Measurements from ENCODE around the gene ASL. TPM values are rescaled to one million over a fixed set of nuclear protein-coding genes. Genes with fewer than 3 reads are reported as not detected.
"Not testable (repeated sequence)": the region's sequence is repeated elsewhere in the genome, so short reads cannot be mapped to it uniquely, and the experiment has no call there.

The ASL gene
- total and polyA plus RNA-seq, 7 donors = 3.3 to 32.9 (median 6.5) TPM

- Histone ChIP-seq H3K4me3 (no peak overlapping the region), H3K36me3 (ENCODE audit: insufficient read depth in 1 of 2, low read depth in 1 of 2) (no peaks in the 10 kb centered on the region), H3K27ac (no peak overlapping the region), H3K9me3 (no peaks in the 10 kb centered on the region), H3K4me1 (no peaks in the 10 kb centered on the region), H3K27me3 (ENCODE audit: insufficient read depth in 3 of 3, low read length in 2 of 3) (peaks cover 0 to 5% (median 4%) of the 10 kb centered on the region in 3 donors)
- intact Hi-C loops (cut with DNase I) = no loop called here
- DNase-seq (no peak), ATAC-seq (no peak)
- no peak for TF ChIP-seq CTCF (IDR thresholded peaks at IDR 0.05)
- WGBS, 3 donors = no CpG with 5 or more reads among the region's 2 CpGs
These were observed 23.6 kb downstream of the ASL start for GRCh38 chr7:66099232-66099550.

DNA sequence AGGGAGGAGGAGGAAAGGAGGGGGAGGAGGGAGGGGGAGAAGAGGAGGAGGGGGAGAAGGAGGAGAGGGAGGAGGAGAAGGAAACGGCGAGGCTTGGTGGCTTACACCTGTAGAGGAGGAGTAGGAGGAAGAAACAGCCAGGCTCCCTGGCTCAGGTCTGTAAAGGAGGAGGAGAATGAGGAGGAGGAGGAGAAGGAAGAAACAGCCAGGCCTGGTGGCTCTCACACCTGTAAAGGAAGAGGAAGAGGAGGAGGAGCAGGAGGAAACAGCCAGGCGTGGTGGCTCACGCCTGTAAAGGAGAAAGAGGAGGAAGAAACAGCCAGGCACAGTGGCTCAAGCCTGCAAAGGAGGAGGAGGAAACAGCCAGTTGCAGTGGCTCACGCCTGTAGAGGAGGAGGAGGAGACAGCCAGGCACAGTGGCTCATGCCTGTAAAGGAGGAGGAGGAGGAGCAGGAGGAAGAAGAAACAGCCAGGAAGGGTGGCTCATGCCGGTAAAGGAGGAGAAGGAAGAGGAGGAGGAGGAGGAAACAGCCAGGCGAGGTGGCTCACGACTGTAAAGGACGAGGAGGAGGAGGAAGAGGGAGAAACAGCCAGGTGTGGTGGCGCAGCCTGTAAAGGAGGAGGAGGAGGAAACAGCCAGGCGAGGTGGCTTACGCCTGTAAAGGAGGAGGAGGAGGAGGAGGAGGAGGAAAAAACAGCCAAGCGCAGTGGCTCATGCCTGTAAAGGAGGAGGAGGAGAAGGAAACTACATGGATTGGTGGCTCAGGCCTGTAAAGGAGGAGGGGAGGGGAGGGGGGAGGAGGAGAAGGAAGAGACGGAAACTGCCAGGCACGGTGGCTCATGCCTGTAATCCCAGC, 24.2 kb downstream of the ASL start:
- peak overlapping the region; percentile 46 for H3K4me3 ChIP-seq
- intact Hi-C loops (cut with DNase I) = no loop called here
- no peaks in the 10 kb centered on the region for H3K9me3 ChIP-seq
- no peak for TF ChIP-seq CTCF (IDR thresholded peaks at IDR 0.05)
- DNase-seq (peak; percentile 55 to 64), ATAC-seq (peak in 3 of 4 donors; percentile 70 to 80 (median 71))
- peaks cover 0 to 5% (median 4%) of the 10 kb centered on the region in 3 donors for H3K27me3 ChIP-seq (ENCODE audit: insufficient read depth in 3 of 3, low read length in 2 of 3)
- peak overlapping the region; percentile 23 for H3K27ac ChIP-seq
- H3K36me3 ChIP-seq (ENCODE audit: insufficient read depth in 1 of 2, low read depth in 1 of 2) = no peaks in the 10 kb centered on the region
- no peaks in the 10 kb centered on the region for H3K4me1 ChIP-seq
- WGBS, 3 donors = 3 to 5% (median 4%) methylated on average over 15 of the region's 15 CpGs

DNA sequence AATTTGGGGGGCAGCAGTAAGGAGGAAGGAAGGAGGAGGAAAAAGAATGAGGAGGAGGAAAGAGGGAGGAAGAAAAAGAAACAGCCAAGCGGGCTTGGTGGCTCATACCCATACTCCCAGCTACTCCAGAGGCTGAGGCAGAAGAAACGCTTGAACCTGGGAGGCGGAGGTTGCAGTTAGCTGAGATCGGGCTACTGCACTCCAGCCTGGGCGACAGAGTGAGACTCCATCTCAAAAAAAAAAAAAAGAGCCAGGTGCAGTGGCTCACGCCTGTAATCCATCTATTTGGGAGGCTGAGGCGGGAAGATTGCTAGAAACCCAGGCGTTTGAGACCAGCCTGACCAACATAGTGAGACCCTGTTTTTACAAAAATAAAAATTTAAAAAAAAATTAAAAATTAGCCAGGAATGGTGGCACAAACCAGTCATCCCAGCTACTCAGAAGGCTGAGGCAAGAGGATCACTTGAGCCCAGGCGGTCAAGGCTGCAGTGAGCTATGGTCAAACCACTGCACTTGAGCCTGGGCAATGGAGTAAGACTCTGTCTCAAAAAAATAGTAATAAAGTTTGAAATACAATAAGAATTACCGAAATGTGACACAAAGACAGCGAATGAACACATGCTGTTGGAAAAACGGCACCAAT, 24.9 kb downstream of the ASL start:
- no peak for TF ChIP-seq CTCF (IDR thresholded peaks at IDR 0.05)
- ATAC-seq (no peak), DNase-seq (no peak)
- Histone ChIP-seq H3K36me3 (ENCODE audit: insufficient read depth in 1 of 2, low read depth in 1 of 2) (no peaks in the 10 kb centered on the region), H3K27me3 (ENCODE audit: insufficient read depth in 3 of 3, low read length in 2 of 3) (peaks cover 0 to 5% (median 4%) of the 10 kb centered on the region in 3 donors), H3K27ac (no peak overlapping the region), H3K9me3 (no peaks in the 10 kb centered on the region), H3K4me1 (no peaks in the 10 kb centered on the region), H3K4me3 (peak overlapping the region; percentile 46)
- intact Hi-C loops (cut with DNase I) = no loop called here
- 45 to 57% (median 51%) methylated on average over 12 of the region's 12 CpGs for WGBS, 3 donors

DNA sequence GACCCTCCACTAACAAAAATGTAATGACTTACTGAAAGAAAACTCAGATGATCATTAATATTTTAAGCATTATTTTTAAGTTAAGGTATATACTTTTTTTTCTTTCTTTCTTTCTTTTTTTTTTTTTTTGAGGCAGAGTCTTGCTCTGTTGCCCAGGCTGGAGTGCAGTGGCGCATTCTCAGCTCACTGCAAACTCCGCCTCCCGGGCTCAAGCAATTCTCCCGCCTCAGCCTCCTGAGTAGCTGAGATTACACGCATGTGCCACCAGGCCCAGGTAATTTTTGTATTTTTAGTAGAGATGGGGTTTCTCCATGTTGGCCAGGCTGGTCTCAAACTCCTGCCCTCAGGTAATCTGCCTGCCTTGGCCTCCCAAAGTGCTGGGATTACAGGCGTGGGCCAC, 26.5 kb downstream of the ASL start:
- 94 to 96% (median 94%) methylated on average over 6 of the region's 6 CpGs for WGBS, 3 donors
- ATAC-seq; H3K36me3 ChIP-seq (ENCODE audit: insufficient read depth in 1 of 2, low read depth in 1 of 2); DNase-seq; H3K27me3 ChIP-seq (ENCODE audit: insufficient read depth in 3 of 3, low read length in 2 of 3); H3K9me3 ChIP-seq; H3K4me3 ChIP-seq; H3K27ac ChIP-seq; H3K4me1 ChIP-seq; intact Hi-C loops (cut with DNase I): not testable (repeated sequence)

DNA sequence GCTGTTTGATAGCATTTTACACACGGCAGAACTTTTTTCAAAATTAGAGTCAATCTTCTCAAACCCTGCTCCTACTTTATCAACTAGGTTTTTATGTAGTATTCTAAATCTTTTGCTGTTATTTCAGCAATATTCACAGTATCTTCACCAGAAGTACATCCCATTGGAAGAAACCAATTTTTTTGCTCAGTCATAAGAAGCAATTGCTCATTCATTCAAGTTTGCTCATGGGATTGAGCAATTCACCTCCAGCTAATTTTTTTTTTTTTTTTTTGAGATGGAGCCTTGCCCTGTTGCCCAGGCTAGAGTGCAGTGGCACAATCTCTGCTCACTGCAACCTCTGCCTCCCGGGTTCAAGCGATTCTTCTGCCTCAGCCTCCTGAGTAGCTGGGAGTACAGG, 28.4 kb downstream of the ASL start:
- H3K4me3 ChIP-seq; H3K27me3 ChIP-seq (ENCODE audit: insufficient read depth in 3 of 3, low read length in 2 of 3); ATAC-seq; intact Hi-C loops (cut with DNase I); H3K9me3 ChIP-seq; H3K4me1 ChIP-seq; H3K36me3 ChIP-seq (ENCODE audit: insufficient read depth in 1 of 2, low read depth in 1 of 2); H3K27ac ChIP-seq; DNase-seq: not testable (repeated sequence)
- 92 to 94% (median 92%) methylated on average over 3 of the region's 3 CpGs for WGBS, 3 donors

All from psoas muscle (tissue), 8 donors.